ENCODE results near the gene MEN1. TPM values are rescaled to one million over a fixed set of nuclear protein-coding genes. Genes with fewer than 3 reads are reported as not detected.

MEN1 gene
- total RNA-seq, 1 experiment from 2014 or later = 32.7 TPM

GRCh38 chr11:64777449-64778222 lies 32.7 kb downstream of the MEN1 start:
- H3K4me1 Mint-ChIP-seq (ENCODE audit: low read depth, unreplicated experiment) = peaks cover 7% of the 10 kb centered on the region
- H3K27ac Mint-ChIP-seq (ENCODE audit: unreplicated experiment) = peak overlapping the region; percentile 93
- no peaks in the 10 kb centered on the region for H3K27me3 Mint-ChIP-seq (ENCODE audit: insufficient read depth, unreplicated experiment)
- Histone ChIP-seq H3K4me3 (ENCODE audit: low read depth, low read length) (peak overlapping the region; percentile 99), H3K9me3 (no peaks in the 10 kb centered on the region), H3K36me3 (ENCODE audit: control insufficient read depth, insufficient read depth, low read length) (peaks cover 17% of the 10 kb centered on the region), H3K27me3 (replicated peaks; ENCODE audit: control insufficient read depth, insufficient read depth, low read length) (no peaks in the 10 kb centered on the region), H3K4me1 (peaks cover 17% of the 10 kb centered on the region)
- no peaks in the 10 kb centered on the region for H3K9me3 Mint-ChIP-seq (ENCODE audit: unreplicated experiment)
- peak overlapping the region; percentile 91 for H3K4me3 Mint-ChIP-seq (ENCODE audit: unreplicated experiment)
- peaks cover 67% of the 10 kb centered on the region for H3K36me3 Mint-ChIP-seq (ENCODE audit: insufficient read depth, unreplicated experiment)
- BruUV-seq (replicated peaks) = no TSS peak
- intact Hi-C loops (cut with micrococcal nuclease; ENCODE audit: unreplicated experiment) = loop anchor here (1.0 to 10.0 kb wide), 4 partner anchors 25 to 337 kb away; partner anchors contain the start of genes CDC42BPG, MAP4K2, MEN1 and TM7SF2
- ChIA-PET POLR2A (interaction anchor here (0.6 to 0.8 kb wide), 2 partner anchors 34 to 65 kb away, joined by 3 to 7 read pairs; no protein-coding TSS in a partner anchor), CTCF (interaction anchor here (0.6 to 1.9 kb wide), 3 partner anchors 67 to 340 kb away, joined by 3 to 8 read pairs (median 7); partner anchors contain the start of genes ARL2, CDC42BPG and ZNHIT2)
- DNase-seq = peak; percentile 77 to 88
- TF ChIP-seq CTCF (IDR thresholded peaks at IDR 0.05; ENCODE audit: insufficient read depth in 1 of 2, low read depth in 1 of 2, low read length in 1 of 2, severe bottlenecking in 1 of 2, unreplicated experiment in 1 of 2) = no peak

GRCh38 chr11:64776875-64777274 lies 33.5 kb downstream of the MEN1 start:
- intact Hi-C loops (cut with micrococcal nuclease; ENCODE audit: unreplicated experiment) = loop anchor here (5.0 to 10.0 kb wide), 2 partner anchors 65 to 338 kb away; partner anchors contain the start of genes CDC42BPG, TM7SF2 and ZNHIT2
- POLR2A ChIA-PET = interaction anchor here (0.6 to 0.8 kb wide), 2 partner anchors 34 to 66 kb away, joined by 3 to 7 read pairs; no protein-coding TSS in a partner anchor
- CTCF ChIA-PET = interaction anchor here (0.6 kb wide), 1 partner anchor 68 kb away, joined by 3 read pairs; the partner anchor contains the start of gene CDC42BPG
- peaks cover 74% of the 10 kb centered on the region for H3K36me3 Mint-ChIP-seq (ENCODE audit: insufficient read depth, unreplicated experiment)
- Histone ChIP-seq H3K9me3 (no peaks in the 10 kb centered on the region), H3K4me1 (peaks cover 17% of the 10 kb centered on the region), H3K27me3 (replicated peaks; ENCODE audit: control insufficient read depth, insufficient read depth, low read length) (no peaks in the 10 kb centered on the region), H3K4me3 (ENCODE audit: low read depth, low read length) (peak overlapping the region; percentile 99), H3K36me3 (ENCODE audit: control insufficient read depth, insufficient read depth, low read length) (peaks cover 17% of the 10 kb centered on the region)
- H3K4me1 Mint-ChIP-seq (ENCODE audit: low read depth, unreplicated experiment) = peaks cover 7% of the 10 kb centered on the region
- peak overlapping the region; percentile 93 for H3K27ac Mint-ChIP-seq (ENCODE audit: unreplicated experiment)
- peak overlapping the region; percentile 91 for H3K4me3 Mint-ChIP-seq (ENCODE audit: unreplicated experiment)
- H3K27me3 Mint-ChIP-seq (ENCODE audit: insufficient read depth, unreplicated experiment) = no peaks in the 10 kb centered on the region
- H3K9me3 Mint-ChIP-seq (ENCODE audit: unreplicated experiment) = no peaks in the 10 kb centered on the region
- BruUV-seq (replicated peaks) = TSS peak; percentile 26
- no peak for TF ChIP-seq CTCF (IDR thresholded peaks at IDR 0.05; ENCODE audit: insufficient read depth in 1 of 2, low read depth in 1 of 2, low read length in 1 of 2, severe bottlenecking in 1 of 2, unreplicated experiment in 1 of 2)
- peak in 1 of 2 experiments; percentile 21 for DNase-seq

- H3K4me3 Mint-ChIP-seq (ENCODE audit: unreplicated experiment) = peak overlapping the region; percentile 91
- H3K4me1 Mint-ChIP-seq (ENCODE audit: low read depth, unreplicated experiment) = peaks cover 7% of the 10 kb centered on the region
- H3K36me3 Mint-ChIP-seq (ENCODE audit: insufficient read depth, unreplicated experiment) = peaks cover 79% of the 10 kb centered on the region
- Histone ChIP-seq H3K4me3 (ENCODE audit: low read depth, low read length) (peak overlapping the region; percentile 99; the same call in 1 of the 2 replicates), H3K4me1 (peaks cover 17% of the 10 kb centered on the region), H3K27me3 (replicated peaks; ENCODE audit: control insufficient read depth, insufficient read depth, low read length) (no peaks in the 10 kb centered on the region), H3K9me3 (no peaks in the 10 kb centered on the region), H3K36me3 (ENCODE audit: control insufficient read depth, insufficient read depth, low read length) (peaks cover 18% of the 10 kb centered on the region)
- intact Hi-C loops (cut with micrococcal nuclease; ENCODE audit: unreplicated experiment) = loop anchor here (5.0 to 10.0 kb wide), 2 partner anchors 66 to 338 kb away; partner anchors contain the start of genes CDC42BPG, TM7SF2 and ZNHIT2
- ChIA-PET CTCF (no interaction called here), POLR2A (interaction anchor here (0.8 kb wide), 1 partner anchor 16 kb away, joined by 3 read pairs; no protein-coding TSS in a partner anchor)
- H3K9me3 Mint-ChIP-seq (ENCODE audit: unreplicated experiment) = no peaks in the 10 kb centered on the region
- H3K27me3 Mint-ChIP-seq (ENCODE audit: insufficient read depth, unreplicated experiment) = no peaks in the 10 kb centered on the region
- H3K27ac Mint-ChIP-seq (ENCODE audit: unreplicated experiment) = no peak overlapping the region
- no TSS peak for BruUV-seq (replicated peaks)
- no peak for TF ChIP-seq CTCF (IDR thresholded peaks at IDR 0.05; ENCODE audit: insufficient read depth in 1 of 2, low read depth in 1 of 2, low read length in 1 of 2, severe bottlenecking in 1 of 2, unreplicated experiment in 1 of 2)
- no peak for DNase-seq
These were observed 33.9 kb downstream of the MEN1 start for GRCh38 chr11:64776425-64776824.

Data from Caco-2 (cell line).